ENCODE data around the gene H3-3A.

- TF ChIP-seq CTCF (IDR thresholded peaks at IDR 0.05) = no peak
- no peak for TF ChIP-seq POLR2A (IDR thresholded peaks at IDR 0.05)
Measured at GRCh38 chr1:226023735-226024134, 38.8 kb upstream of the H3-3A start.

All from uterus (tissue), 2 donors.